Measurements from ENCODE around the gene IFRD1.
"Not testable (repeated sequence)": the region's sequence is repeated elsewhere in the genome, so short reads cannot be mapped to it uniquely, and the experiment has no call there.

Gene IFRD1

DNA sequence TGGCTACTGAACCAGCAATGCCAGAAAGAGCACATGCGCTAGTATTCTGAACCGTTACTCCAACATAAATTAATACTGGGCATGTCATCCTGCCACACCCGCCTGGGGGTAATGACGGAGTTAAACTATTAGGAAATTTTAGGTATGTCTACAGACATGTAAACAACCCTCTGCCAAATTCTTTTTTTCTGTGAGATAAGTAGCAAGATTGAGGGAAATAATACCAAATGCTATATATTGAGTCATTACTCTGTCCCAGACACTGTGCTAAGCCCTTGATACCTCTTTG, 37.9 kb downstream of the IFRD1 start:
- no peak for DNase-seq

DNA sequence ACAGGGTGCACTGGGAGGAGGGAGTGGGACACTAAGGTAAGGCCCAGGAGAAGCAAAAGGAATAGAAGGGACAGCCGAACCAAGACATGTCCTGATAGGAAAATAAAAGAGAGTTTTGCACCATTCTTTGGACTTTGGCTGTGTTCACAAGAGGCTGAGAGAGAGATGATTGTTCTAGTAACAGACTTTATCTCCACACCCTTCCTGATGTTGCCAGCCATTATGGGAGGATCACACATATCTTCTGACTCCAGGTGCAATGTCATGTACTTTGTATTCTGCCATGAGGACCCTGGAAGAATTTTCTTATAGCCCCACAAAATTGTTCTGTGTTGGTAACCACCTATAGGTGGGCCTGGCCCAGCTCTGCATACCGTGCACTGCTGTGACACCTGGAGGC, 41.9 kb downstream of the IFRD1 start:
- no peak for DNase-seq

- no peak for DNase-seq
Observed at GRCh38 chr7:112494656-112495055, 44.4 kb downstream of the IFRD1 start.

DNA sequence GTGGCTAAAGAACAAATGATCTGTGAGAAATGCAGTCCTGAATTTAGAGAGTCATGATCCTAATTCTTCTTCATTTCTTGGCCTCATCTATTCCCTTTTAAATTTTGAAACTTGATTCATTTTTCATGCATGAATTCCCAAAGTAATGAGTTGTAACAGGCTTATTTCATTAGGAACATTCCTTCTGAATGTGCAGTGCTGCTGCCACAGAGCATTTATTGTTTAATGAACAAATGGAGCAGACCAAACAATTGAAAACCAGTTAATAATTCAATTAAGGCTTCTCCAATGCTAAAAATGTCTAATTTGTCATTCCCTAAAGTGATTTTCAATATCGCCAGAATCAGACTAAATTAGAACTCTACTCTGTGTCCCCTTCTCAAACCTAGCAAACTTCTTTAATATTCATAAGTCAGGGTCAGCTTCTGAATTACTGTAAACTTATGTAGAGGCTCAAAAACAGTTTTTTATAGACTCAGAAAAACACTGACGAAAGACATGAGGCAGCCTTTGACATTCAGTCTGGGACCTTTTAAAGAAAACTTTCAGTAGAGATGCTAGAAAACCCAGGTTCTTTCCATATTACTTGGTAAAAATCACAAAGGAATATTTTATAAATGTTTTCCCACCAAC, 45.0 kb downstream of the IFRD1 start:
- DNase-seq, result no peak

DNA sequence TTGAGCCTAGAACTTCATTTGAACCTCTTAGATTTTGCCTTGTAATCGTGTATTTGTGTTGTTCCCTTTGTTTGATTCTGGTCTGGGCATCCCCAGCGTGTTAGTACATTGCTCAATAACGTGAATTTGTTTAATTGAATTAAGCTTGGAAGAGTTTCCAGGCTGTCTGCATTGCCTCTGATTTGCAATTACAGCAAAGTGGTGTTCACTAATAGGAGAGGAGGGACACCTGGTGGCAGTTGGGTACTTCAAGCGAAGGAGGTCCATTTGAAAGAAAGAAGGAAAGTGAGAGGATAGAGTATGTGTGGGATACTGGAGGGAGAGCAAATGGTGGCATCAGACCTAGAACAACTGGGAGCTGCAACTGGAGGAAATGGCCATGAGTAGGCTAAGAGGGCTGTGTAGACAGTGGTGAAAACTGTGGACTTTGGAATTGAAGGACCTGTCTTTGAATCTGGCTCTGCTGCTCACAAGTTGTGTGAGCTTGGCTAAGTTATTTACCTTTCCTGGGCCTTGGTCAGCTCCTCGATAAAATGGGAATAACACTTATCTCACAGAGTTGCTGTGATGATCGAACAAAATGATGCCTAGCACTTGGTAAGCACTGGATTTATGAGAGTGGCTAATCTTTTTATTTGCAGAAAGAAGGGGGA, 45.7 kb downstream of the IFRD1 start:
- DNase-seq, result peak; percentile 16

DNA sequence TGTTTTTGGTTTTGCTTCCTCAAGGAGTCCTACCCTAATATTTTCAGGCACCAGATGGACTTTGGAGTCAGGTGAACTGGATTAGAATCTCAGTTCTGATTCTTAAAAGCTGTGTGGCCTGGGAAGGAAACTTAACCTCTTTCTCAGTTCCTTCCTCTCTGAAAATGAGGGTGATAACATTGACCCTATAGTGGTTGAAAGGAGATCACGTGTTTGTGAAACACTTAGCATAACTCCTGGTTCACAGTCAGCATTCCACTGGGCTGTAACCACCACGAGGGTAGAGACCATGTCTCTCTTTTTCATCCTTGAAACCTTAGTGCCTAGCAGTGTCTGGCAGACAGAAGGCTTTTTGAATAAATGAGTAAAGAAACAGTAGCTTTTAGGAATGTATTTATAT, 47.2 kb downstream of the IFRD1 start:
- DNase-seq, result peak; percentile 24

DNA sequence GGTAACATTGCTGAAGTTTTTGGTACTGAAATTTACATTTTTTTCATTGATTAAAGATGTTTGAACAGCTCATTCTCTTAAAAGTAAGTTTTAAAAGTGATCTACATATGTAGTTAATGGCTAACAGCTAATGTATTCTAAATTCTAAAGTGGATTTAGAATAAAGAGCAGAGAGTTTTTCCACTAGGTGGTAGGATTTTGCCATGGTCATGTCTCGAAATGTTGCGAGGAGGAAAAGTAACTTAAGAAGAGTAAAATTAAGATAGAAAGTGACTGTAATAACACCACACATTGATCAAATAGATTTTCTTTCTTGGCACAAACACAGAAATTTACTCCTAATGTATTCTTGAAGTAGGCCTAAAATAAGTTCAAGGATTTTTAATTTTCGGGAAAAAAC, 50.4 kb downstream of the IFRD1 start:
- no peak for DNase-seq

- no peak for DNase-seq
Observed at GRCh38 chr7:112501801-112502503, 51.7 kb downstream of the IFRD1 start.

DNA sequence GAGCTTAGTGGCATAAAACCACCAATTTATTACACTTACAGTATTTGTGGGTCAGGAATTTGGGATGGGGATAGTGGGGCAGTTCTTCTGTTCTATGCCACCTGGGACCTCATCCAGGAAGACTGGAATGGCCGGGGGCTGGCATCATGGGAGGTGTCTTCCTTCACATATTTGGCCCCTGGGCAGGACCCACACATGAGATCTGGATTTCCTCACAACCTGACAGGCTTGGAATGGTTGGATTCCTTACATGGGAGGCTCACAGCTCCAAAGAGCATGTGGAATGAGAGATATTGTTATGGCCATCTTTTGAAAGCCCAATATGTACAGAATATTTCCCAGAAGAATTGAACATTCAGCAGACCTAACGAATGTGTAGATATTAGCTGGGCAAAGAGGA, 52.4 kb downstream of the IFRD1 start:
- DNase-seq, result no peak

- DNase-seq, result peak; percentile 19
Observed at GRCh38 chr7:112503361-112503972, 53.2 kb downstream of the IFRD1 start.

DNA sequence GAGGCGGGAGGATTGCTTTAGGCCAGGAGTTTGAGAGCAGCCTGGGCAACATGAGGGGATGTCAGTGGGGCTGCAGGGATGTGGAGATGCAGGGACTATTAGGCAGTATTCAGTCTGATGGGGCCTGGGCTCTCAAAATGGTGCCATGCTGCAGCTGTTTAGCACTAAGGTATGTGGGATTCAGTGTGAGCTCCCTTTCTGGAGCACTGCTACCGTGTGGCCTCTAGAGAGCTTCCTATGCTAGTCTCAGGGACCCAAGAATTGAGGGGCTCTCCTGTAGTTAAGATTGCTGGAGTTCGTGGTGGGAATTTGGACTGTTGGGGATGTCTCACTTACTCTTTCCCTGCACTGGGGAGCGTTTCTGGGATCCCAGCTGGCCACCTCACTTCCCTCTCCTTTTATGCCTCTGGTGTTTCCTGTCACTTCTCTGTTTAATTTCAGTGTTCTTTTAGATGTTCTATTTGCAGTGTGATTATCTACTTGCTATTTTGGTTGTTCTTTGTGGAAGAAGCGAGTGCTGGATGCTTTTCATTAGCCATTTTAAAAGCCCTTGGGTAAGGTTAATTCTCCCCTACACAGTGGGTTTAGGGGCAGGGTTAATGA, 53.9 kb downstream of the IFRD1 start:
- DNase-seq, result no peak

GRCh38 chr7:112505495-112505894, 55.2 kb downstream of the IFRD1 start:
- DNase-seq, result no peak

DNA sequence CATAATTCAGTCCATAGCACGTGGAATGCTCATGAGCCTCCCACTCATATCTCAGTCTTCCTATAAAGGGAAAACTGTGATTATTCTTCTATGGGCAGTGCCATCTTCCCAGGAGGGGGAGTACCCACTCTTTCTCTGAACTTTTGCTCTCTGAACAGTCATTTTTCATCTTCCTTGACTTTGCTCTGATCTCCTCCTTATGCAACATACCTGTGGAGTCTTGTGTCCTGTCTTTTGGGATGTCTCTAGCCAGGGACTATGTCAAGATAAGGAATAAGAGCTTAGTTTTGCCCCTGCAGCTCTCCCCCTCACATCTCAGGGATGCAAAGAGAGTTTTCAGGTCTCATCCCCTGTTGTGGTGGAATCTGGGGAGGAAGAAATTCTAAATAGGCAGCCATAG, 58.1 kb downstream of the IFRD1 start:
- no peak for DNase-seq

DNA sequence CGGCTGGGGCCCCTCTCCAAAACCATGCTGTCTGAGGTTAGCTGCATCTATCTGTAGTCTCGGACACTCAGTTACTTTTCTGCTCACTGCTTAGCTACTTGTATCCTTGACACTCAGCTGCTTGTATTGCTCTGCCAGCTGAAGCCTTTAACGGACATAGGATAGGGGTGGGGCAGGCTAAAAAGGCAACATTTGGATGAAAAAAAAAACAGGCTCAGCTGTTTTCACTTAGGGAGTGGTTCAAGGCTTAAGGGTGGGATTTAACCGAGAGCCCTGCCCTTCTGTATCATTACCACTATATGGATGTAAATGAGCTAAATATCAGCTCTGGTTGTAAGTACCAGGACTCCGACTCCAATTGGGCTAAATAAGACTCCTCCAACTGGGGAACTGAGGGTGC, 59.1 kb downstream of the IFRD1 start:
- DNase-seq, result no peak

DNA sequence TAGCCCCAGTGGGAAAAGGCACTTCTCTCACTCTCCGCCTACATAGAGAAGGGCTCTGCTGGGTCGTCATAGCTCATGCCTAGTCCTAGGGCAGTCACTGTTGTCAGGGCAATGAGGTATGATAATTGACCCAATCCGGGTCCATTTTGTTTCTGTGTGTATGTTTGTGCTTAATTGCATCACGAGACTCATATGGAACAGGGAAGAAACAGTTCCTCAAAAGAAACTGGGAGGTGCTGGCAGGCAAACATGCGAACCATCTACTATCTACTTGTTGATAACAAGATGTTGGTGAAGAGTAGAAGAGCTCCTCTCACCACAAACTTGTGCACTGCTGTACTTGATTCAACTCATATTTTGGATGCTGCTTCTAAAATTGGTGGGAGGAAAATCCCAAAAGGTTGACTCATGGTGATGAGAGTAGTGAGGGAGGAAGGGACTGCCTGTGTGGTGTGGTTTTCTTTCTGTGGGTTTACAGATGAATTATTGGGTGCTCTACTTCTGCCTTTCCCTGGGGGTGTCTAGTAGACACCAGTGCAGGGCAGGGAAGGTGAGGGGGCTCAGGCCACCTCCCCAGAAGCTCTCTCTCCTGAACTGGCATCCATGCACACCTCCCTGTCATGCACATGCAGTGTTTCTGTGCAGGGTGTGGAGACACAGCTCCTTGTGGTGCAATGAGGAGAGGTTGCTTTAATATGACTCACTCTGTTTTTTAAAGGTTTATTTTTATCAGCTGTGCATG, 59.9 kb downstream of the IFRD1 start:
- peak; percentile 82 for DNase-seq

DNA sequence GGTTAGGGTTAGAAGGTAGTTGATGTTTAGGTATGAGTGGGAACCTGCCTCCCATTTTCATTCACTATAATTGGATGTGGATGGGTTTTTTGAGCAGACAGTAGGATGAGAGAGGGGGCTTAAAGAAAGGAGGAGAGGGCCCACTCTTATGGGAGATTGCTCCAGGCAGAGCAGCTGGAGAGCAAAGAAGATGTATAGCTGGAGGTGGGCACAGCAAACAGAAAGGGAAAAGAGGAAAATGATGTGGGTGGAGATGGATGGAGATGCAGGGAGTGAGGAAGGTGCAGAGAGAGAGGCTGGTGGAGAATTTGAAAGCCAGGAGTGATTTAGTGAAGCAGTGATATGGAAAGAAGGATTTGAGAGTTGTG, 60.5 kb downstream of the IFRD1 start:
- no peak for DNase-seq

DNA sequence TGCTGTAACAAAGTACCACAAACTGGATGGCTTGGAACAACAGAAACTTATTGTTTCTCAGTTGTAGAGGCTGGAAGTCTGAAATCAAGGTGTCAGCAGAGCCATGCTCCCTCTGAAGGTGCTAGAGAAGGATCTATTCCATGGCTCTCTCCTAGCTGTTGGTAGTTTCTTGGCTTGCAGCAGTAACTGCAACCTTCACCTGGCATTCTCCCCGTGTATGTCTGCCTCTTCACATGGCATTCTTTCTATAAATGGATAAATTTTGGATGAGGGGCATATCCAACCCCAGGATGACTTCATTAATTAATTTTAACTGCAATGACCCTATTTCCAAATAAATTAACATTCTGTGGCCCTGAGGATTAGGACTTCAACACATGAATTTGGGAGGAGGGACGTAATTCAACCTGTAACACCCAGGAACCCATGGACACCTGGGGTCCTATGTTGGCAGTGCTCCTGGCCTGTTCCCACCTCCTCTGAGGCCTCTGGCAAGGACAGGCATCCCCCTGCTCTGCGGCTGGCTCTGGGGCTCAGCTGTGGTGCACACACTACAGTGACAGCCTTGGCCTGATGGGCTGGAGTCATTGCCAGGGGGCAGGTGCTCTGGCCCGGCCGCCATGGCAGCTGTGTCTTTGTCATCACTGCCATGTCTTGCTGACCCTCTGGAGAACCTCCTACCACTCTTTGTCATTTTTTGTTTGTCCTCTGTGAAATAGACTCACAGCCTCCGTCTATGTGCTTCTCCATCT, 61.4 kb downstream of the IFRD1 start:
- no peak for DNase-seq

DNA sequence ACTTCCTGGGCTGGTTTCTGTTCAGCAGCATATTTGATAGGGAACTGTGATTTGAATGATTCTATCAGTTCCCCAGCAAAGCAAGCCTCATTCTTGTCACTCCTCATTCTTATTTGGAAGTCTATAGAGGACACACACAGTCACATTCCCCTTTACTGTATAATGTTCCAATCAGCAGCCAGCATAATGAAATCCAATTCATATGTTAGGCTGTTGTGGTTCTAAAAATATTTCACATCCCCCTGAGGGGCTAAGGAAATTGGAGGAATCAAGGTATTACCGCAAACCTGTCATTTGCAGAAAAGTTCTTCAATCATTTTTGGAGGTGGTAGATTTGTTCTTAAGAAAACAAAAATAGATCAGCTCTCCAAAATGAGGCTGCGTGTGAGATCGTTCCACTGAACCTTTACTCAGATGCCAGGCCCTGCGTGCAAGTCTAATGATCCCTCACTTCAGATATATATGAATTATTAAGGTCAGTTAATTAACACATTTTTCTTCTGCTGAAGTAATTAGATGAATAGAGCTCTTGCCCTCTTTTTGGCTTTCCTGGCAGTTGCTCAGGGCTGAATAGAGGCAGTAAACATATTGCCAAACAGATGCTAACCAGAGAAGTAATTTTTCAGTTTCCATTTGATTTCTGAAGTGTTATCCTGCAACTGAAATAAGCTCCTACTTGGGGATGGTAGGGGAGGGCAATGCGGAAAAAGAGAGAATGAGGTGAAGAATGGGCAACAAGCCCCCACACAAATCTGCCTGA, 62.4 kb downstream of the IFRD1 start:
- DNase-seq, result no peak

DNA sequence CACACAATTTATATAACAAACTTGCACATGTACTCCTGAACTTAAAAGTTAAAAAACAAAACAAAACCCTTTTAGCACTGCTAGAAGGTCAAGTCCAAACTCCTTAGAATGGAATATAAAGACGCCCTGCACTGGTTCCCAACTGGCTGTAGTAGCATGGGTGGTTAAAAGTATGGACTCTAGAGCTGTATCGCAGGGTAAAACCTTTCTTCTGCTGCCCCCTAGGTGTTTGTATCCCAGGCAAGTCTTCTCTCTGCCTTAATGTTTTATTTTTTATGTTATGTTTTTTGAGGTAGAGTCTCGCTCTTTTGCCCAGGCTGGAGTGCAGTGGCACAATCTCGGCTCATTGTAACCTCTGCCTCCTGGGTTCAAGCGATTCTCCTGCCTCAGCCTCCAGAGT, 65.7 kb downstream of the IFRD1 start:
- DNase-seq, result no peak

DNA sequence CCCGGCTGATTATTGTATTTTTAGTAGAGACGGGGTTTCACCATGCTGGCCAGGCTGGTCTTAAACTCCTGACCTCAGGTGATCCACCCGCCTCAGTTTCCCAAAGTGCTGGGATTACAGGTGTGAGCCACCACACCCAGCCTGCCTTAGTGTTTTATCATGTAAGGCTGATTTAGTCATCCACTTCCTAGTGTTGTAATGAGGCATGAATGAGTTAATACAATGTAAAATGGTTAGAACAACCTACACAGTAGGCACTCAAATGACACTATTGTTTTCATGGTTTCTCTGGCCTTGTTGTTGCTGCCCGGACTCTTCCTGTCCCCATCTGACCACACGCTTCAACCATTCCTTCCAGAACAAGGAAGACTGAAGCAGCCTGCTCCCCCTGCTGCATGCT, 66.2 kb downstream of the IFRD1 start:
- not testable (repeated sequence) for DNase-seq

GRCh38 chr7:112517487-112517886, 67.2 kb downstream of the IFRD1 start:
- DNase-seq, result no peak

GRCh38 chr7:112520787-112521186, 70.5 kb downstream of the IFRD1 start:
- DNase-seq, result no peak
